ENCODE measurements around the gene RAB3C.

The RAB3C gene

DNA sequence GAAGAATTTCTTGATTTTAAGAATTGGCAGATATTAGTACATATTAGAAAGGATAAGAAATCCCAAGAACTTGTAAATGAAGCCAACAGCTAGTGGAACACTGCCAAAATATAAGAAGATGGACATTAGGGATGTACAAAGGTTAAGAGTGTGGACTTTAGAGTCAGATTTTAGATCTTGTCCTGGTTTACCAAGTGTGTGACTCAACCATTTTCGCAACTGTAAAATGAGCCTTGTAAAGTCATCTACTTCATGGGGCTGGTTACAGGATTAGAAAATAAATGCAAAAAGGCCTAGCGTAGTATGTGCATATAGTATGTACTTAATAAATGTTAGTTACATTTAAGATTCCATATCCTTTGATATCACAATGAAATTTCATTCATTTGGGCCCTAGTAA, 260.0 kb downstream of the RAB3C start:
- no peak for DNase-seq

DNA sequence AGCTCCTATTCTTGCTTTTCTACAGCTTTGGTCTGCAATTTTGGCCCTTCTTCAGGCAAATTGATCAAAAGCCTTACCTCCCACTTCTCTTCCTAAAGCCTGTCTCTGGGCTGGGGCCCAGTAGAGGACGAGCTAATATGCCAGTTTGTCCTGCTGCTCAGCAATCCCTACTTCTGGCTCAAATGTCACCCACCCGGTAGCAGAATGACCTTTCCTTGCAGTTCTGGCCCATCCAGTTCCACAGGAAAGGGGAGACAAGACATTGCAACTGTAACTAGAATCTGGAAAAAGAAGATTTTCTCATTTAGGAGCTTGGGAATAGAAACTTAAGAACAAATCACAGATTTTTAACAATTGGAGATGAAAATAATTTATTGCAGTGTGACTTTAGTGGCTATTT, 261.5 kb downstream of the RAB3C start:
- DNase-seq: no peak

GRCh38 chr5:58847041-58847440, 264.2 kb downstream of the RAB3C start:
- no peak for DNase-seq

- DNase-seq: no peak
Measured at GRCh38 chr5:58849223-58849622, 266.3 kb downstream of the RAB3C start.

DNA sequence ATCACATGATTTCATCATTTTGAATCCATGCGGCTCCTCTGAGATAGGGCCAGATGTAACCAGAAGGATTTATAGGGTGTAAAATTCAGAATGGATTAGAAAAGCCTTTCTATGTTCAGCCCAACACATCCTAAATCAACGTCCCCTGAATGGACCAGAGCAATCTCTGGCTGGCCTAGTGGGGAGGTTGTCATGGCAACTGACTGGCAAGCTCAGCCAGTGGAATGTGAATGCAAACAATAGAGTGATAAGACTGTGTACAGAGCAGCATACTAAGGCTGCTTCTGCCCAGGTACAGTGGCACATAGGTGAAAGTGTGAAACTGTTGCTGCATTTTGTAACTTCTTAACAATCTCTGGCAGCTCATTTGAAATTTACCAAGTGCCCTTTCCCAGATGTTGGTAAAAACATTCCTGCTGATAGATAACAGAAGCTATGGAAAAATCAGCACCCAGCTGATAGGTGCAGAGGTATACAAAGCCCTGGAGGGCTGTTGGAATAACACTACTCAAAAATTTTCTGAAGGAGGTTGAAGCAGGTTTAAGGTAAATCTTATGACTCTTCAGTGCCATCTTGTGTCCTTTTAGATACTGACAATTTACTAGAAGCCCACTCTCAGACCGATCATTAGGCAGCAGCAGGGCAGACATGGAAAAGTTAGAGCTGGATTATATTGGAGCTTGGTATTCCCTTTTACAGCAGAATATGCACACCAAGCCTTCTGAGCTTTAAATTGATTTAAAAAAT, 267.2 kb downstream of the RAB3C start:
- peak; percentile 4 for DNase-seq

DNA sequence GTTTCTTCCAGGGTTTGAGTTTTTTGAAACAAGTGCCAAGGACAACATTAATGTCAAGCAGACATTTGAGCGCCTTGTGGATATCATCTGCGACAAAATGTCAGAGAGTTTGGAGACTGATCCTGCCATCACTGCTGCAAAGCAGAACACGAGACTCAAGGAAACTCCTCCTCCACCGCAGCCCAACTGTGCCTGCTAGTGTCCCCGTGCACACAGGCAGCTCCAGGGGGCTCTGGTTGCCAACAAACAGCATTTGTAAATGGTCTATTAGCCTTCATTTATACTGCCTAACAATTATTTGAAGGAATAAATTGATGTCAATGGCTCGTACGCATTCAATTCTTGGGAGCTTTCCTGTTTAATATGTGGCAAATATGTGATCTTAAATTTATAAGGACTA, 268.3 kb downstream of the RAB3C start:
- DNase-seq: no peak

- DNase-seq: no peak
Measured at GRCh38 chr5:58851571-58851970, 268.7 kb downstream of the RAB3C start.

- no peak for DNase-seq
Measured at GRCh38 chr5:58852566-58852965, 269.7 kb downstream of the RAB3C start.

- no peak for DNase-seq
Measured at GRCh38 chr5:58854441-58854840, 271.6 kb downstream of the RAB3C start.

GRCh38 chr5:58855851-58856739, 273.2 kb downstream of the RAB3C start:
- DNase-seq: no peak

DNA sequence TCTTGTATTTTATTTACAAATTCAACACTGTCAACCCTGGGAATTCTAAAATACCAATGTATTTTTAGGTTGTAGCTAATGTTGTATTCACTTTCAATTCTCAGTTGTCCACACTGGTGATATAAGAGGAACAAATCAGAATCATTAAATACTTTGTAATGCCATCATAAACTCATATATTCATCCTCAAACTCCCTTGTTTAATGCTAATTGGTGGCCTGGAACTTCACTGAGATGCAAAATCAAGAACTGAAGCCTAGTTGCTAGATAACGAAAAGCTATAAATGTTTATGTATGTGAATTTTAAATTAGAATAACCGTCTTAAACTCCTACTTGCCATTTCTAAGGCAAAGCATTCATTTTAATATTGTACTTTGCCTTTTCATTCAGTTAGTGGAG, 274.7 kb downstream of the RAB3C start:
- DNase-seq: no peak

DNA sequence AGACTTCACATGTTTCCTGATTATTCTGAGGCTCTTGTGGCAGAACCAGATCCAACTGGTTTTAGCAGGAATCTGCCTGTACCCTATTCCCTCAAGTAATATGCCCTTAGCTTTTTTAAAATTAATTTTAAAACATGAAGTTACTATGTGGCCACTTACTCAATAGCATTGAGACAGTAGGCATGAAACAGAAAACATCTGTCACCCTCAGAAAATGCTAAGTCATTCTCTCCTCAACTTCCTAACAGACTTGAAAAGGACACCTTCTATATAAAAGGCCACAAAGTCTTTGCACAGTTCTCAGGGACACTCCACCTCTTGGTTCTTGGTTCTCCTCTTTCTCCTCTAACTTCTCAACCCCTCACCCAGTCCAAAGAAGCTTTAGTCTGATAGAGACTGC, 277.8 kb downstream of the RAB3C start:
- DNase-seq: no peak

DNA sequence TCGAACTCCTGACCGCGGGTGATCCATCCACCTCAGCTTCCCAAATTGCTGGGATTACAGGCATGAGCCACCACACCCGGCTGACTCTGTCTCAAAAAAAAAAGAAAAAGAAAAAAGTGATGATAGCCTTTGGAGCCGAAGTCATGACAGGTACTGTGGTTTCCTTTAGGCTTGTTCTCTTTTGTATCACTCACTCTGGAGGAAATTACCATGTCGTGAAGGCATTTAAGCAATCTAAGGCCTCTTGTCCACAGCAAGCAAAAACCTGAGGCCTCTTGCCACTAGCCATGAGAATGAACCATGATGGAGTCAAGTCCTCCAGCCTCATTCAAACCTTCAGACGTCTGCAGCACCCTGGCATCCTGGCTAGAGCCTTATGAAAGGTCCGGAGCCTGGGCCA, 286.1 kb downstream of the RAB3C start:
- DNase-seq: no peak

DNA sequence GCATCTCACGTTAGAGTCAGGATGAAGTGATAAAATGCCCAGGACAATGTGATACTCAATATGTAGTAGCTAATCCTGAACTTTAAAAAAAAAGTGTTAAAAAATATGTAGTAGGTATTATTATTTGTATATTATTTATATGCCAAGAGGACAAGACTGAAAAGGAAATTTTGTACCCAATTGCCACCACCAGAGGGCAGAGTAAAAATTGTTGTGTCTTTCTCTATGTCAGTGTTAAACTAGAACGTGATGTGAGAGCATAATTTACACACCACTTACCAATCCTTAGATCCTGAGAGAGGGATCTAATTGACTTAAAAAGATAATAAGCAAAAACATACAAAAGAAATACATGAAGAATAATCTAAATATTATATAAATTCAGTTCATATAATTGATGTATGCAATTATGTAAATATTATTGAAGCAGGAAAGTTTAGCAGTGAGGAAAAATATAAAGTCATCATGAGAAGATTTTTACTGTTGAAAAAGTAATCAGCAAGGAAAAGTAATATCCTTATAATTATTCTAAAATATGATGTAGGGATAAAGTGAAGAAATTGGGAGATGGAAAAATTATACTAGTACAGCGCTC, 288.9 kb downstream of the RAB3C start:
- peak; percentile 41 for DNase-seq

GRCh38 chr5:58872670-58873273, 289.9 kb downstream of the RAB3C start:
- DNase-seq: no peak

GRCh38 chr5:58875599-58875998, 292.7 kb downstream of the RAB3C start:
- DNase-seq: no peak

- DNase-seq: no peak
Measured at GRCh38 chr5:58885260-58885659, 302.4 kb downstream of the RAB3C start.

DNA sequence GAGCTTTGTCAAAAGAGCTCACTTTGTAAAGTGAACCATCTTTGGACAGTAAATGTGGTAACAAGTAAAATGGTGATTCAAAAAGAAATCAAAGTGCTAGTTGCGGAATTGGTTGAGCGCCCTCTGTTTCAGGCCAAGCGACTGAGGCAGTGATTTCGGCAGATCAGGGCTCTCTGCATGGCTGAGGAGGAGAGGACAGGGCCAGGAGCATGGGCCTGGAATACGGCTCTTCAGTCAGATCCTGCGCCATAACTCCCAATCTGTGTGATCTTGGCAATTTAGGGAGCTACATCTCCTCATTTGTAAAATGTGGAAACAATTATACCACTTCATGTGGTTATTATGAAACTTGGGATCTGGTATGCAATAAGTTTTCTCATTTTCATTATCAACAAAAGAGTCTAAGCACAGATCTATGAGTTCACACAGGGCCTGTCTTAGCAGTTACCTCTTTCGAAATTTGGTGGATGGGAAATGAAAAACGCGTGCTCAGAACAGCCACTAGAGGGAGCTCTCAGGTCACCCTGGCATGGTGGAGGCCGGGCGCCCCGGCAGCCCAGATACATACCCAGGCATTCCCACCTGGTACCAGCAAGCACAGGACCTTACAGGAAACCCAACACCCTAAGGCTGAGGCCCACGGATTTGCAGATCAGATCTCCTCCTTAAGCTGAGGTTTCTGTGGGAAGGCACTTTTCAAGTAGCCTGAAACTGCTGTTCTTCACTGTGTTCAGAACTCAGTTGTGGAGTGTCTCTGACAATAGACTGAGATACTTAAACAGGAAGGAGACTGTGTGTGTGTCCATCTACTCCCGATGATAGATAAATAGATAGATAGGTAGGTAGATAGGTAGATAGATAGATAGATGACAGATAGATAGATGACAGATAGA, 303.7 kb downstream of the RAB3C start:
- DNase-seq: peak; percentile 53

GRCh38 chr5:58887311-58887710, 304.4 kb downstream of the RAB3C start:
- no peak for DNase-seq

- no peak for DNase-seq
Measured at GRCh38 chr5:58887721-58888409, 305.0 kb downstream of the RAB3C start.

DNA sequence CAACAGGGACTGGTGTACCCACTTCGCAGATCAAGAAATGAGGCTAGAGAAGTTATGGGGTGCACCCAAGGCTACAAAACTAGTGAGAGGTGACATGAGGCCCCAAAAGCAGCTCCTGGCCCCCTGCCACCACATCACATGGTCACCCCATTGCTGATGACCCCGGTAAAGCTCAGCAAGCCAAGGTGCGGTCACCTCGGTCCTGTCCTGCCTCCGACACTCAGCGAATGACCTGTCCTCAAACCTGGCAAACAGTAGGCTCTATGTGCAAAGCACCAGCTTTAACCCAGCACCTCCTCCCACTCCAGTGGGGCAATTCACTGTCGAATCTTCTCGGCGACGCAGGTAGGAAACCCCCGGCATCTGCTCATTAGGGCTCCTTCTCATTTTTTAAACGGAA, 307.4 kb downstream of the RAB3C start:
- DNase-seq: no peak

- DNase-seq: no peak
Measured at GRCh38 chr5:58890701-58891085, 307.8 kb downstream of the RAB3C start.

Data from CD4-positive, alpha-beta T cell treated with Interleukin-4 for 4 hours (primary cell).